Right lobe of liver (tissue), 4 donors: ENCODE data around the gene ERFE.

ENCODE experiments used
- POLR2A ChIP-seq: fragments of 450-650 bp; IDR thresholded peaks from one replicate; pipeline ENCODE4 v1.6.1; 2017; ENCODE audit warnings: antibody characterized with exemption, mild to moderate bottlenecking
- TF ChIP-seq, protein P1 (sequence below), 4 donors: fragments of 200-600 bp in 3 of 4; fragments of 450-650 bp in 1 of 4; IDR thresholded peaks; one replicate each; pipeline versions ENCODE4 v1.5.1 to v1.8.0; 2016 to 2022; ENCODE audit warnings: antibody characterized with exemption in 4 of 4, mild to moderate bottlenecking in 2 of 4
- donor health status: DM: no; HTN: no; CAD: no.
- donor health status: DM: no; HTN: no; CAD: no.
- donor health status: DM: no; HTN: yes; CAD: no.

GRCh38 chr2:238155051-238155760 is 3.6 kb upstream of the ERFE start:
- TF ChIP-seq, protein P1, sequence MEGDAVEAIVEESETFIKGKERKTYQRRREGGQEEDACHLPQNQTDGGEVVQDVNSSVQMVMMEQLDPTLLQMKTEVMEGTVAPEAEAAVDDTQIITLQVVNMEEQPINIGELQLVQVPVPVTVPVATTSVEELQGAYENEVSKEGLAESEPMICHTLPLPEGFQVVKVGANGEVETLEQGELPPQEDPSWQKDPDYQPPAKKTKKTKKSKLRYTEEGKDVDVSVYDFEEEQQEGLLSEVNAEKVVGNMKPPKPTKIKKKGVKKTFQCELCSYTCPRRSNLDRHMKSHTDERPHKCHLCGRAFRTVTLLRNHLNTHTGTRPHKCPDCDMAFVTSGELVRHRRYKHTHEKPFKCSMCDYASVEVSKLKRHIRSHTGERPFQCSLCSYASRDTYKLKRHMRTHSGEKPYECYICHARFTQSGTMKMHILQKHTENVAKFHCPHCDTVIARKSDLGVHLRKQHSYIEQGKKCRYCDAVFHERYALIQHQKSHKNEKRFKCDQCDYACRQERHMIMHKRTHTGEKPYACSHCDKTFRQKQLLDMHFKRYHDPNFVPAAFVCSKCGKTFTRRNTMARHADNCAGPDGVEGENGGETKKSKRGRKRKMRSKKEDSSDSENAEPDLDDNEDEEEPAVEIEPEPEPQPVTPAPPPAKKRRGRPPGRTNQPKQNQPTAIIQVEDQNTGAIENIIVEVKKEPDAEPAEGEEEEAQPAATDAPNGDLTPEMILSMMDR (IDR thresholded peaks at IDR 0.05): no peak
- no peak for TF ChIP-seq POLR2A
